SK-N-SH treated with all-trans-retinoic acid at 6 μM for 48 hours (cell line): ENCODE data around the gene KRT6B.
"Not testable (repeated sequence)": the region's sequence is repeated elsewhere in the genome, so short reads cannot be mapped to it uniquely, and the experiment has no call there.

Source experiments
- ATAC-seq: fragments of 200-7000 bp; cut with Tn5 transposase; 3 replicates; pipeline ENCODE4 v1.9.1; 2020; ENCODE audit warnings: mild to moderate bottlenecking, moderate library complexity
- BACH2 ChIP-seq: fragments of 250-450 bp; sonication (Bioruptor Pico); IDR thresholded peaks from 2 replicates; pipeline ENCODE4 v1.9.0; 2021; ENCODE audit warnings: mild to moderate bottlenecking, borderline replicate concordance
- CREB5 ChIP-seq: fragments of 250-450 bp; sonication (Bioruptor Pico); IDR thresholded peaks from 2 replicates; pipeline ENCODE4 v1.5.1; 2020; ENCODE audit warnings: low read depth, mild to moderate bottlenecking, moderate library complexity
- CSRNP3 ChIP-seq: fragments of 250-450 bp; sonication (Bioruptor Pico); IDR thresholded peaks from 2 replicates; pipeline ENCODE4 v1.5.1; 2021; ENCODE audit warnings: mild to moderate bottlenecking, moderate library complexity
- ESRRG ChIP-seq: fragments of 250-450 bp; sonication (Bioruptor Pico); IDR thresholded peaks from 2 replicates; pipeline ENCODE4 v1.6.1; 2021; ENCODE audit warnings: mild to moderate bottlenecking
- GLIS3 ChIP-seq: fragments of 250-450 bp; sonication (Bioruptor Pico); IDR thresholded peaks from 2 replicates; pipeline ENCODE4 v1.5.0; 2020; ENCODE audit warnings: mild to moderate bottlenecking, moderate library complexity
- ISL1 ChIP-seq: fragments of 250-450 bp; sonication (Bioruptor Pico); IDR thresholded peaks from 2 replicates; pipeline ENCODE4 v2.1.2; 2022; ENCODE audit warnings: mild to moderate bottlenecking, moderate library complexity
- OSR1 ChIP-seq: fragments of 250-450 bp; sonication (Bioruptor Pico); IDR thresholded peaks from 2 replicates; pipeline ENCODE4 v1.8.0; 2022; ENCODE audit warnings: moderate library complexity, mild to moderate bottlenecking, inconsistent platforms
- PATZ1 ChIP-seq: fragments of 250-450 bp; sonication (Bioruptor Pico); IDR thresholded peaks from 2 replicates; pipeline ENCODE4 v1.8.0; 2020; ENCODE audit warnings: mild to moderate bottlenecking, moderate library complexity, borderline replicate concordance
- PPARA ChIP-seq: fragments of 250-450 bp; sonication (Bioruptor Pico); IDR thresholded peaks from 2 replicates; pipeline ENCODE4 v1.5.0; 2020; ENCODE audit warnings: mild to moderate bottlenecking, borderline replicate concordance
- SNAI2 ChIP-seq: fragments of 250-450 bp; sonication (Bioruptor Pico); IDR thresholded peaks from 2 replicates; pipeline ENCODE4 v1.5.0; 2020; ENCODE audit warnings: mild to moderate bottlenecking, moderate library complexity
- TCF4 ChIP-seq: fragments of 250-450 bp; sonication (Bioruptor Pico); IDR thresholded peaks from 2 replicates; pipeline ENCODE4 v1.8.0; 2021; ENCODE audit warnings: mild to moderate bottlenecking, moderate library complexity, borderline replicate concordance
- TOX ChIP-seq: fragments of 250-450 bp; sonication (Bioruptor Pico); IDR thresholded peaks from 2 replicates; pipeline ENCODE4 v1.8.0; 2021; ENCODE audit warnings: mild to moderate bottlenecking, moderate library complexity, borderline replicate concordance
- TSHZ2 ChIP-seq: fragments of 250-450 bp; sonication (Bioruptor Pico); IDR thresholded peaks from 2 replicates; pipeline ENCODE4 v1.5.0; 2020; ENCODE audit warnings: mild to moderate bottlenecking, moderate library complexity
- ZC3H10 ChIP-seq: fragments of 250-450 bp; sonication (Bioruptor Pico); IDR thresholded peaks from 2 replicates; pipeline ENCODE4 v1.5.1; 2021; ENCODE audit warnings: mild to moderate bottlenecking, moderate library complexity
- ZFP3 ChIP-seq: fragments of 250-450 bp; sonication (Bioruptor Pico); IDR thresholded peaks from 2 replicates; pipeline ENCODE4 v1.5.0; 2020; ENCODE audit warnings: mild to moderate bottlenecking, moderate library complexity
- ZFP30 ChIP-seq: fragments of 450-650 bp; formaldehyde crosslinking; IDR thresholded peaks from 2 replicates; pipeline ENCODE4 v1.5.0; 2022; ENCODE audit warnings: mild to moderate bottlenecking, moderate library complexity
- ZNF8 ChIP-seq: fragments of 450-650 bp; formaldehyde crosslinking; IDR thresholded peaks from 2 replicates; pipeline ENCODE4 v1.5.0; 2020; ENCODE audit warnings: mild to moderate bottlenecking, moderate library complexity

KRT6B gene

GRCh38 chr12:52413782-52414345, 38.1 kb downstream of the KRT6B start:
- ATAC-seq: no peak
- TF ChIP-seq TCF4 (CRISPR knock-in tag): no peak
- TF ChIP-seq ZFP30: no peak
- TF ChIP-seq, all 23 proteins: peak for 0

- no peak for ATAC-seq
Observed at GRCh38 chr12:52413202-52413601, 38.7 kb downstream of the KRT6B start.

GRCh38 chr12:52411815-52412214, 40.1 kb downstream of the KRT6B start:
- ATAC-seq: no peak
- no peak for TF ChIP-seq BACH2 (CRISPR knock-in tag)

More at GRCh38 chr12:52413202-52413601, 38.7 kb downstream of the KRT6B start:
- TF ChIP-seq TOX (CRISPR knock-in tag): no peak
- no peak for TF ChIP-seq ISL1 (CRISPR knock-in tag)
- TF ChIP-seq CREB5: no peak
- no peak for TF ChIP-seq TSHZ2 (CRISPR knock-in tag)
- no peak for TF ChIP-seq ZC3H10 (CRISPR knock-in tag)
- TF ChIP-seq ZNF8 (CRISPR knock-in tag): no peak
- TF ChIP-seq TCF4 (CRISPR knock-in tag): no peak
- no peak for TF ChIP-seq ZFP3 (CRISPR knock-in tag)
- TF ChIP-seq PATZ1 (CRISPR knock-in tag): no peak
- no peak for TF ChIP-seq CSRNP3 (CRISPR knock-in tag)
- TF ChIP-seq SNAI2 (CRISPR knock-in tag): no peak
- no peak for TF ChIP-seq BACH2 (CRISPR knock-in tag)

GRCh38 chr12:52410589-52411248, 41.2 kb downstream of the KRT6B start:
- not testable (repeated sequence) for ATAC-seq

- TF ChIP-seq ESRRG (CRISPR knock-in tag): no peak
- no peak for TF ChIP-seq CSRNP3 (CRISPR knock-in tag)
- TF ChIP-seq PATZ1 (CRISPR knock-in tag): no peak
- TF ChIP-seq ZC3H10 (CRISPR knock-in tag): no peak
- TF ChIP-seq PPARA (CRISPR knock-in tag): no peak
- TF ChIP-seq GLIS3 (CRISPR knock-in tag): no peak
- TF ChIP-seq OSR1: no peak
- TF ChIP-seq SNAI2 (CRISPR knock-in tag): no peak
- no peak for TF ChIP-seq BACH2 (CRISPR knock-in tag)
- no peak for TF ChIP-seq ISL1 (CRISPR knock-in tag)
- TF ChIP-seq, all 23 proteins: peak for 0
- no peak for ATAC-seq
Observed at GRCh38 chr12:52407918-52408317, 44.0 kb downstream of the KRT6B start.
